SHP77 (cell line): ENCODE data around the gene GMPPA.

Source experiments
- DNase-seq, 2 experiments: peaks; one replicate each; lab custom pipeline; 2025; lab: John Stamatoyannopoulos, UW

GMPPA gene

GRCh38 chr2:219468410-219469185 lies 30.1 kb upstream of the GMPPA start:
- no peak for DNase-seq

GRCh38 chr2:219469186-219469724 lies 29.4 kb upstream of the GMPPA start:
- DNase-seq = peak in 1 of 2 experiments; percentile 46

- DNase-seq = no peak
These were observed 28.3 kb upstream of the GMPPA start for GRCh38 chr2:219470429-219470828.

- no peak for DNase-seq
These were observed 27.0 kb upstream of the GMPPA start for GRCh38 chr2:219471476-219472371.

GRCh38 chr2:219472629-219473187 lies 26.0 kb upstream of the GMPPA start:
- no peak for DNase-seq

GRCh38 chr2:219473511-219473910 lies 25.2 kb upstream of the GMPPA start:
- DNase-seq = no peak

- DNase-seq = no peak
These were observed 24.2 kb upstream of the GMPPA start for GRCh38 chr2:219474285-219475060.

- DNase-seq = no peak
These were observed 23.4 kb upstream of the GMPPA start for GRCh38 chr2:219475278-219475677.

- peak; percentile 67 to 68 for DNase-seq
These were observed 22.7 kb upstream of the GMPPA start for GRCh38 chr2:219475697-219476651.

- DNase-seq = peak in 1 of 2 experiments; percentile 8
These were observed 22.0 kb upstream of the GMPPA start for GRCh38 chr2:219476652-219477151.

- no peak for DNase-seq
These were observed 21.5 kb upstream of the GMPPA start for GRCh38 chr2:219477179-219477578.

GRCh38 chr2:219477815-219478214 lies 20.9 kb upstream of the GMPPA start:
- DNase-seq = no peak

GRCh38 chr2:219478916-219479315 lies 19.8 kb upstream of the GMPPA start:
- DNase-seq = no peak

GRCh38 chr2:219480004-219480403 lies 18.7 kb upstream of the GMPPA start:
- no peak for DNase-seq

GRCh38 chr2:219482674-219483405 lies 15.9 kb upstream of the GMPPA start:
- DNase-seq = no peak

- DNase-seq = no peak
These were observed 15.0 kb upstream of the GMPPA start for GRCh38 chr2:219483451-219484342.

GRCh38 chr2:219484343-219485200 lies 14.1 kb upstream of the GMPPA start:
- DNase-seq = no peak

- no peak for DNase-seq
These were observed 13.5 kb upstream of the GMPPA start for GRCh38 chr2:219485201-219485580.
